Measurements from ENCODE around the gene SLC66A2. TPM values are rescaled to one million over a fixed set of nuclear protein-coding genes. Genes with fewer than 3 reads are reported as not detected.

Gene SLC66A2
- total RNA-seq, 4 donors from 2014 or later, result 56.5 to 183 (median 92.9) TPM

GRCh38 chr18:79884294-79884962 is 67.0 kb downstream of the SLC66A2 start:
- H3K27ac ChIP-seq, result no peak overlapping the region
- 87 to 88% methylated on average over 6 to 29 of the region's 29 CpGs for WGBS, 2 donors (ENCODE audit: low coverage in 1 of 2)
- intact Hi-C loops (cut with DNase I; ENCODE audit: low total_unique reads) (no loop called here), in situ Hi-C loops (cut with MboI; ENCODE audit: low pct_ligation_motif_present in 1 of 4, low pct_unique_long_range_greater_than_20kb in 1 of 4, low sequenced_read_pairs in 3 of 4) (no loop called here)
- no peaks in the 10 kb centered on the region for H3K27me3 ChIP-seq
- no peaks in the 10 kb centered on the region for H3K4me1 ChIP-seq
- H3K9me3 ChIP-seq, result peaks cover 10 to 14% of the 10 kb centered on the region in 2 donors
- no peaks in the 10 kb centered on the region for H3K36me3 ChIP-seq
- DNase-seq, result no peak
- TF ChIP-seq POLR2A (IDR thresholded peaks at IDR 0.05), result no peak
- no peak for TF ChIP-seq CTCF (IDR thresholded peaks at IDR 0.05)
- TF ChIP-seq EP300 (IDR thresholded peaks at IDR 0.05; ENCODE audit: low read depth), result no peak
- no peak for TF ChIP-seq POLR2AphosphoS5 (IDR thresholded peaks at IDR 0.05)
- no peak overlapping the region for H3K4me3 ChIP-seq

GRCh38 chr18:79883461-79884293 is 67.8 kb downstream of the SLC66A2 start:
- Histone ChIP-seq H3K9me3 (peaks cover 3 to 6% of the 10 kb centered on the region in 2 donors), H3K27ac (no peak overlapping the region), H3K4me3 (no peak overlapping the region), H3K36me3 (no peaks in the 10 kb centered on the region), H3K27me3 (no peaks in the 10 kb centered on the region), H3K4me1 (no peaks in the 10 kb centered on the region)
- no peak for DNase-seq
- in situ Hi-C loops (cut with MboI; ENCODE audit: low pct_ligation_motif_present in 1 of 4, low pct_unique_long_range_greater_than_20kb in 1 of 4, low sequenced_read_pairs in 3 of 4), result no loop called here
- intact Hi-C loops (cut with DNase I; ENCODE audit: low total_unique reads), result no loop called here
- TF ChIP-seq CTCF (IDR thresholded peaks at IDR 0.05), result no peak
- no peak for TF ChIP-seq POLR2AphosphoS5 (IDR thresholded peaks at IDR 0.05)
- no peak for TF ChIP-seq EP300 (IDR thresholded peaks at IDR 0.05; ENCODE audit: low read depth)
- TF ChIP-seq POLR2A (IDR thresholded peaks at IDR 0.05), result no peak
- 74 to 87% methylated on average over 6 to 31 of the region's 31 CpGs for WGBS, 2 donors (ENCODE audit: low coverage in 1 of 2)

- no peak overlapping the region for H3K27ac ChIP-seq
- in situ Hi-C loops (cut with MboI; ENCODE audit: low pct_ligation_motif_present in 1 of 4, low pct_unique_long_range_greater_than_20kb in 1 of 4, low sequenced_read_pairs in 3 of 4) (no loop called here), intact Hi-C loops (cut with DNase I; ENCODE audit: low total_unique reads) (no loop called here)
- H3K4me1 ChIP-seq, result no peaks in the 10 kb centered on the region
- no peak for DNase-seq
- H3K27me3 ChIP-seq, result no peaks in the 10 kb centered on the region
- no peaks in the 10 kb centered on the region for H3K9me3 ChIP-seq
- 86 to 97% methylated on average over 16 to 68 of the region's 68 CpGs for WGBS, 2 donors (ENCODE audit: low coverage in 1 of 2)
- no peak overlapping the region for H3K4me3 ChIP-seq
- TF ChIP-seq POLR2AphosphoS5 (IDR thresholded peaks at IDR 0.05) (no peak), EP300 (IDR thresholded peaks at IDR 0.05; ENCODE audit: low read depth) (no peak), POLR2A (IDR thresholded peaks at IDR 0.05) (no peak), CTCF (IDR thresholded peaks at IDR 0.05) (no peak)
- H3K36me3 ChIP-seq, result no peaks in the 10 kb centered on the region
Measured at GRCh38 chr18:79882522-79883241, 68.8 kb downstream of the SLC66A2 start.

- H3K4me1 ChIP-seq, result no peaks in the 10 kb centered on the region
- H3K27me3 ChIP-seq, result no peaks in the 10 kb centered on the region
- intact Hi-C loops (cut with DNase I; ENCODE audit: low total_unique reads), result no loop called here
- in situ Hi-C loops (cut with MboI; ENCODE audit: low pct_ligation_motif_present in 1 of 4, low pct_unique_long_range_greater_than_20kb in 1 of 4, low sequenced_read_pairs in 3 of 4), result no loop called here
- no peak for DNase-seq
- H3K27ac ChIP-seq, result no peak overlapping the region
- H3K36me3 ChIP-seq, result no peaks in the 10 kb centered on the region
- H3K4me3 ChIP-seq, result no peak overlapping the region
- WGBS, 2 donors (ENCODE audit: low coverage in 1 of 2), result 86 to 88% methylated on average over 4 to 11 of the region's 11 CpGs
- no peaks in the 10 kb centered on the region for H3K9me3 ChIP-seq
- TF ChIP-seq POLR2A (IDR thresholded peaks at IDR 0.05), result no peak
- no peak for TF ChIP-seq EP300 (IDR thresholded peaks at IDR 0.05; ENCODE audit: low read depth)
- no peak for TF ChIP-seq CTCF (IDR thresholded peaks at IDR 0.05)
- no peak for TF ChIP-seq POLR2AphosphoS5 (IDR thresholded peaks at IDR 0.05)
Measured at GRCh38 chr18:79881695-79882094, 69.8 kb downstream of the SLC66A2 start.

All from transverse colon (tissue), 4 donors.